GM13977 (cell line): ENCODE results near the gene SFT2D3.

ENCODE experiments used
- DNase-seq: peaks from one replicate; pipeline ENCODE4 v3.0.0; 2012; ENCODE audit warnings: low spot score
- in situ Hi-C: fragments of 300-500 bp; cut with MboI; formaldehyde crosslinking; loops from one replicate; pipeline ENCODE4 v1.12.0; 2022; ENCODE audit warnings: low sequenced_read_pairs, low pct_unique_long_range_greater_than_20kb, mixed read lengths, inconsistent platforms; ENCODE audit not compliant: unreplicated experiment
- TF ChIP-seq, protein P1 (sequence below): IDR thresholded peaks from 2 replicates; pipeline ENCODE4 v1.5.1; 2012; ENCODE audit warnings: mild to moderate bottlenecking, control low read depth; ENCODE audit not compliant: insufficient read depth; ENCODE audit errors: extremely low read depth, missing control alignments

The SFT2D3 gene

DNA sequence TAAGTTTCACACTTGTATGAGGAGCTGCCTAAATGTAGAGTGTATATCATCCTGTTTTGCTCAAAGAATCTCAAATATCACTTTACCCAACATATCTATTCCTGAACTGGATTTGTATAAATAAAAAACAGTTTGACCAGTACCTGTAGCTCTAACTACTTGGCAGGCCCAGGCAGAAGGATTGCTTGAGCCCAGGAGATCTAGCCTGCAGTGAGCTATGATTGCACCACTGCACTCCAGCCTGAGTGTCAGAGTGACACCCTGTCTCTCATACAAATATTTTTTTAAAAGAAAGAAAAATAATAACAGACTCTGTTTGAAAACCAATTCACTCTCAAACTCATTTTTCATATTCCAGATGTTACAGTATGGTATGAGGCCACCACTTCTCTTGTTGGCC is 18.2 kb upstream of the SFT2D3 start:
- TF ChIP-seq, protein P1, sequence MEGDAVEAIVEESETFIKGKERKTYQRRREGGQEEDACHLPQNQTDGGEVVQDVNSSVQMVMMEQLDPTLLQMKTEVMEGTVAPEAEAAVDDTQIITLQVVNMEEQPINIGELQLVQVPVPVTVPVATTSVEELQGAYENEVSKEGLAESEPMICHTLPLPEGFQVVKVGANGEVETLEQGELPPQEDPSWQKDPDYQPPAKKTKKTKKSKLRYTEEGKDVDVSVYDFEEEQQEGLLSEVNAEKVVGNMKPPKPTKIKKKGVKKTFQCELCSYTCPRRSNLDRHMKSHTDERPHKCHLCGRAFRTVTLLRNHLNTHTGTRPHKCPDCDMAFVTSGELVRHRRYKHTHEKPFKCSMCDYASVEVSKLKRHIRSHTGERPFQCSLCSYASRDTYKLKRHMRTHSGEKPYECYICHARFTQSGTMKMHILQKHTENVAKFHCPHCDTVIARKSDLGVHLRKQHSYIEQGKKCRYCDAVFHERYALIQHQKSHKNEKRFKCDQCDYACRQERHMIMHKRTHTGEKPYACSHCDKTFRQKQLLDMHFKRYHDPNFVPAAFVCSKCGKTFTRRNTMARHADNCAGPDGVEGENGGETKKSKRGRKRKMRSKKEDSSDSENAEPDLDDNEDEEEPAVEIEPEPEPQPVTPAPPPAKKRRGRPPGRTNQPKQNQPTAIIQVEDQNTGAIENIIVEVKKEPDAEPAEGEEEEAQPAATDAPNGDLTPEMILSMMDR: no peak
- in situ Hi-C loops: no loop called here
- no peak for DNase-seq

GRCh38 chr2:127683757-127684156 is 17.5 kb upstream of the SFT2D3 start:
- DNase-seq: no peak
- TF ChIP-seq, protein P1: no peak
- in situ Hi-C loops: no loop called here

- TF ChIP-seq, protein P1: no peak
- no peak for DNase-seq
- in situ Hi-C loops: no loop called here
Measured at GRCh38 chr2:127685410-127686080, 15.8 kb upstream of the SFT2D3 start.

GRCh38 chr2:127688405-127688804 is 12.9 kb upstream of the SFT2D3 start:
- in situ Hi-C loops: no loop called here
- DNase-seq: no peak
- TF ChIP-seq, protein P1: no peak

DNA sequence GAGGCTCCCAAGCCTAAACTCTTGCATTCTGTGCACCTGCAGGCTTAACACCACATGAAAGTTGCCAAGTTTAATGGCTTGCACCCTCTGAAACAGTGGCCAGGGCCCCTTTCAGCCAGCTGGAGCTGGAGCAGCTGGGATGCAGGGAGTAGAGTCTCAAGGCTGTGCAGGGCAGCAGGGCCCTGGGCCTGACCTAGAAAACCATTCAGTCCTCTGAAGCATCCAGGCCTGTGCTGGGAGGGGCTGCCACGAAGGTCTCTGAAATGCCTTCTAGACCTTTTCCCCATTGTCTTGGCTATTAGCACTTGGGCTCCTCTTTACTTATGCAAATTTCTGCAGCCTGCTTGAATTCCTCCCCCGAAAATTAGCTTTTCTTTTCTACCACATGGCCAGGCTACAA is 10.6 kb upstream of the SFT2D3 start:
- TF ChIP-seq, protein P1: no peak
- DNase-seq: no peak
- in situ Hi-C loops: no loop called here

DNA sequence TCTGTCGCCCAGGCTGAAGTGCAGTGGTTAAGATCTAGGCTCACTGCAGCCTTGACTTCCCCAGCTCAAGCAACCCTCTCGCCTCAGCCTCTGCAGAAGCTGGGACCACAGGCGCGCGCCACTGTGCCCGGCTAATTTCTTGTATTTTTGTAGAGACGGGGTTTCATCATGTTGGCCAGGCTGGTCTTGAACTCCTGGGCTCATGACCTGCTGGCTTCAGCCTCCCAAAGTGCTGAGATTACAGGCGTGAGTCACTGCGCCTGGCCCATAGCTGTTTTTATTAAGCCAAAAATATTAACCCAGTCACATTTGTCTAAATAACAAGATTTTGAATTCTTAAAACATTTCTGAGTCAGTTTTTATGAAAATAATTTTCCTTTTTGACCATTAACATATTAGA is 6.3 kb upstream of the SFT2D3 start:
- DNase-seq: no peak
- in situ Hi-C loops: no loop called here
- TF ChIP-seq, protein P1: no peak
